Caki2 (cell line): ENCODE data around the gene ZBTB26. TPM values are rescaled to one million over a fixed set of nuclear protein-coding genes. Genes with fewer than 3 reads are reported as not detected.

Source experiments
- DNase-seq: peaks from one replicate; pipeline ENCODE4 v3.0.0-alpha.2; 2015; ENCODE audit warnings: low read depth
- in situ Hi-C: cut with HindIII; loops from 2 replicates; pipeline ENCODE4 v1.10.0; 2016; ENCODE audit warnings: low sequenced_read_pairs, low pct_unique_long_range_greater_than_20kb, mixed read lengths
- total RNA-seq: library from RNA; depleted of rRNA; stranded (reverse); fragments of >200 nt; shearing (Covaris generic); gene quantifications from 2 replicates; pipeline ENCODE4 v1.2.3, GENCODE V29; 2014; ENCODE audit warnings: low replicate concordance; rRNA removed

The ZBTB26 gene
- 0.17 and 1.7 TPM in 2 replicates for total RNA-seq

DNA sequence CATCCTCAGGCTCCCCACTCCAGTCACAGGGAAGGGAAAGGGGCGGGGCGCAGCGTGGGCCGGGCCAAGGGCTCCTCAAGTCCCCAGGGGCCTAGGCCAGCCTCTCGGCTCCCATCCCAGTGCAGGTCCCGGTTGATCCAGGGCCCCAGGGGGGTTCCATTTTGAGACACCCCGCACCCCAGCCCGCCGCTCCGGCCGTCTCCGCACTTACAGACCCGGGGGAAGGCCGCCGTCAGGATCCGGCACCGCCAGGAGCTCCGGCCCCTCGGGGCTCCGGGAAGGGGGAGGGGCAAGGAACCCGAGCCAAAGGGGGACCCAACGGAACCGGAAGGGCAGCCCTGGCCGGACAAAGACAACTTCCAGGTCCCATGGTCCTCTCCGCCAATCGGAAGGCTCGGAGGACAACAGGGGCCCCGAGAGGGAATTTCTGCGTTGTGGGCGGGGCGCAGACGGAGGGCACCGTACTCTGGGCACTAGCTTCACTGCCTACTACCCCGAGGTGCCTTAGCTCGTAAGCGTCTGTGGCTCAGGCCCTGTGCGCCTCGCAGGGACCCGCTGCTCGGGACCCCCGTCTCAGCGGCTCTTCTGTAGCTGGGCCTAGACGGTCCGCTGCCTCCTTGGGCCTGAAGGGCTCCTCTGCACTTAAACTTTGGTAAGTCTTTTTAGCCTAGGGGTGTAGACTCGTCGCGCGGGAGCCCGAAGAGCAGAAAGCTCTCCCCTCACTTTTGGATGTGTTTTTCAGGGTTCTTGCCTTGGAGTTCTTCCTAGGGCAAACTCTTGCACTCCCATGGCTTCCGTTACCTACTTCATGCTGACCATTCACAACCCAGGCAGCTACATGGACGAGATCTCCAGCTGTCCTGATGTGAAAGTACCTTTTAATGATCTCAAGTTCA, at the start of gene ZBTB26:
TSS of gene ZBTB26 (minus strand) at position 287 of the 896 bp plus-strand sequence. CDS start 11,578 bp downstream, outside the sequence.
- in situ Hi-C loops: no loop called here
- peak; percentile 91 for DNase-seq

GRCh38 chr9:122978601-122979000, 47.3 kb upstream of the ZBTB26 start:
- no peak for DNase-seq
- in situ Hi-C loops: no loop called here

- DNase-seq: no peak
- in situ Hi-C loops: no loop called here
Measured at GRCh38 chr9:122975196-122975595, 43.9 kb upstream of the ZBTB26 start.

GRCh38 chr9:122961139-122961538, 29.8 kb upstream of the ZBTB26 start:
- in situ Hi-C loops: no loop called here
- no peak for DNase-seq

GRCh38 chr9:122955961-122956360, 24.6 kb upstream of the ZBTB26 start:
- DNase-seq: no peak
- in situ Hi-C loops: no loop called here

- peak; percentile 37 for DNase-seq
- in situ Hi-C loops: no loop called here
Measured at GRCh38 chr9:122954253-122954691, 23.0 kb upstream of the ZBTB26 start.

DNA sequence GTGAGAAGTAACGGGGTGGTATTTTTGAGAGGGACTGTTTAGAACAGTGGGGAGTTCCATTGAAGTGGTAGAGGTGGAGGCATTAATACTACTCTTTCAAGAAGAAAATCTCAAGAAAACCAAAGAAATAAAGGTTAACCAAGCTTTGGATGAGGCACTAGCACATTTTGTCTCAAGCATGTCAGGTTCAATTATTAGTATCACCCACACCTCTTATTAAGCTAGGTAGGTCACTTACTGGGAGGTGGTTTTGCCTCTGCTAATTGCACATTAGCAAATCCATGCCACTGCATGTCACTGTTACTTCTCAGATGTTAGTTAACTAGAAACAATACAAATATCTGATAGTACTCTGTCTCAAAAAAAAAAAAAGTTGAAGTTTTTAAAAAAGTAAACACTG, 19.7 kb upstream of the ZBTB26 start:
- no peak for DNase-seq
- in situ Hi-C loops: no loop called here

GRCh38 chr9:122950263-122950662, 19.0 kb upstream of the ZBTB26 start:
- DNase-seq: no peak
- in situ Hi-C loops: no loop called here

DNA sequence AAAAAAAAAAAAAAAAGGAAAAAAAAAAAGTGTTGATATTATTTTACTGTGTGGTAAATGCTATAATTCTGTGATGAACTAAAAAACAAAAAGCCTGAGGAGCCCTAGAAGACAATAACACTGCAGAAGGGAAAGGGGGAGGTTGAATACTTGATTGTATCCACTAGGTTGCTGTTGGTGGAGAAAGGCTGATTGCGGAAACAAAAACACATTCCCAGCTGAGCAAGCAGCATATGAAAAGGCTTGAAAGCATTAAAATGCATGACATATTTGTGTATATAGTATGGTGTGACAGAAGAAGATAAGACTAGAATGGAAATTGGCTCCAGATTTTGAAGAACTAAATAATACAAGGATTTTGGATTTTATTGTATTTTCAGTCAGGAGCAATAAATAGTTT, 18.4 kb upstream of the ZBTB26 start:
- in situ Hi-C loops: no loop called here
- DNase-seq: no peak

- no peak for DNase-seq
- in situ Hi-C loops: no loop called here
Measured at GRCh38 chr9:122948313-122948712, 17.0 kb upstream of the ZBTB26 start.

- in situ Hi-C loops: no loop called here
- DNase-seq: no peak
Measured at GRCh38 chr9:122946461-122947005, 15.2 kb upstream of the ZBTB26 start.

DNA sequence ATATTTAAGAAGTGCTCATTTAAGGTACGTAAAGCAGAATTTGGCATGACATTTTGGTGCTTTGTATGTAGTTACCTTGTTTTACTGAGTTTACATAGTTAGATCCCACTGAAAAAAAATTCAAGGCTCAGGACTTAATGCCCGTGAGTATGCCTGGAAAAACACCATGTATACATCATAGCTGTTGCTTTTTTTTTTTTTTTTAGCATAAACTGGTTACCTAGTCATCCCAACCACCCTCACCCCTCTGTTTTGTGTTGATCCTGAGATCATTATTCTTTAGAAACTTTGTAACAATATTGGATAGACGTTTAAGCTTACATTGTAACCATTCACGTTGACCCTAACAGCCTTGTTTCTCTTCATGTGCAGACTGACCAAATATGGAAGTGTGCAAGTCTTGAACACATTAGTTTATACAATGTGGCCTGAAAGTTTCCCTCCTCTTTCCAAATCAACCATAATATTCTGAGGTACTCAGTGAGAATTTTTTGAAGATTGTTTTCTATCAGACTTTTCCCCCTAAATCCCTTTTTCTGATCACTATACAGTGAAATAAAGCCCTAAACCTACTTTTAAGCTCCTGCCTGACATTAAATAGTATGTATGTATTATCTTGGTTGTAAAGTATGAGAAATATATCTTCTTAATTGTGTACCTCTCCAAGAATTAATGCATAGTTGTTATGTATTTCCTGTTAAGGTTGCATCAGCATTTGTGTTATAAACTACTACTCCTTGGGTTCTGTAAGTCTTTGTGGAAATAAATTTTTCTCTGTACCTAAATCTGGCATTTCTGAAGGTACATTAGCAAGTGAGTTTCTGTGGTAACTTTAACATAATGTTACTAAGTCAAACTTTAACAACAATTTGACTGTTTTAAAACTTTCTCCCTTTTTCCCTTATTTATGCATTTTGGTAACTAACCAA, 13.9 kb upstream of the ZBTB26 start:
- DNase-seq: no peak
- in situ Hi-C loops: no loop called here

GRCh38 chr9:122941582-122942234, 10.4 kb upstream of the ZBTB26 start:
- in situ Hi-C loops: no loop called here
- no peak for DNase-seq

DNA sequence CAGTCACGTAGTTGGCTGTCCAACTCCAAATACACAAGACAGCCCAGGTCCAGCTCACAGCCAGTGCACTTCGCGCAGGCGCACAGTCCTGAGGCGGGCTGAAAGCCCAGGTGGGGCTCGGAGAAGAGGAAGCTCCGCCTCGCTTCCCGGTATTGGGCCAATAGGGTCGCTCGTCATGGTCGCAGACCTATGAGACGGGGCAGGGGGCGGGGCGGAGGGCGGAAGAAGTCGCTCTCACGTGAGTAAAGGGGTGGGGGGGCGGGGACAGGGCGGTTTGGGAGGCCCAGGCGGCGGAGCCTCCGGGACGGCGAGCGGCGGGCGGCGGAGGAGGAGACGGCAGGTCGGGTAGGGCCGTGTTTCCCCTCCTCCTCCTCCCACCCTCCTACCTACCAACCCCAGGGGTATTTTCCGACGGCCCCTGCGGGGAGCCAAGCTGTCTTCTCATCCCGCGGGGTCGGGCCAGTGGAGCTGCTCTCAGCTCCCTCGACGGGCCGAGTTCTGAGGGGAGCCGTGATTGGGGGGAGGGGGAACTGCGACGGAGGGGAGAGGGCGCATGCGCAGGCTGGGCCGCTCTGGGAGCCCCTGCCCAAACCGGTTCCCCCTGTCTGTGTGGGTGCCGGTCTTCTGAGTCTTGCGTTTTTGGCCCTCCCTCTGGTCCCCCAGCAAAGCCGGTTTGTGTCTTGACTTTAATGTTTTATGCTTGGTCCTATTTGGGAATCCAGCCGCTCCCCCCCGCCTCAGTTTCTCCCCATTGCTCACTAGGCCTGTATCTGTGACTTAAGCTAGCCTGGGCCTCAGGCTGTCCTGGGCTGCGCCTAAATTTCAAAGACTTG, 9.7 kb upstream of the ZBTB26 start, which contains the start of gene RABGAP1:
TSS of gene RABGAP1 (plus strand) at position 272 of the 833 bp plus-strand sequence. CDS start 16,040 bp downstream, outside the sequence.
- in situ Hi-C loops: no loop called here
- DNase-seq: peak; percentile 94

DNA sequence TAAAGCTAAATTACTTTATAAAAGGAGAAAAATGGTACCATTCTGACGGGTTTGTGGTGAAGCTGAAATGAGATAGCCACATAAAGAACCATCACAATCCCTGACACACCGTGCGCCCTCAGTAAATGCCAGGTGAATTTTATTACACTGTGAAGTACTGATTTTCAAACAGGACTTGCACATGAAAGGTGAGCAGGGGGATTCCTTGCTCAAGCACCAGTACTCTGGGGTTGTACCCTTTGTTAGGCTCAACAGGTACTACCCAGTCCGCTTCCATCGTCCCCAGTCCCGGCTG, 9.1 kb upstream of the ZBTB26 start:
- no peak for DNase-seq
- in situ Hi-C loops: no loop called here

- in situ Hi-C loops: no loop called here
- DNase-seq: no peak
Measured at GRCh38 chr9:122939601-122940000, 8.3 kb upstream of the ZBTB26 start.

DNA sequence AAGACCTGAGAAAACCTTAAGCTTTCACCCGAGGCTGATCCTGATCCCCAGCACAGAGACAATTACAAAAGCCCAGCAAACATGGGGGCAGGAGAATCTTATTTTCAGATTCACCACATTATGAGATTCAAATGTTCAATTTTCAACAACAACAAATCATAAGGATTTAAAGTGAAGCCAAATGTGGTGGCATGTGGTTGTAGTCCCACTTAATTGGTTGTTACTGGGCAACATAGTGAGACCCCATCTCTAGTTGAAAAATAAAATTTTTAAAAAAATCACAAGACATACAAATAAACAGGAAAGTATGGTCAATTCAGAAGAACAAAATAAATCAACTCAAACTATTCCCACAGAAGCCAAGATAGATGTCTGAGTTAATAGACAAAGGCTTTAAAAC, 5.6 kb upstream of the ZBTB26 start:
- no peak for DNase-seq
- in situ Hi-C loops: no loop called here
